GM23338 (cell line): Measurements from ENCODE around the gene SAMD4A.

ENCODE experiments used
- CREB1 ChIP-seq: fragments of 250-450 bp; sonication (Bioruptor Pico); IDR thresholded peaks from 2 replicates; pipeline ENCODE4 v1.5.0; 2020; ENCODE audit warnings: low read depth, mild to moderate bottlenecking, moderate library complexity
- ETS1 ChIP-seq: IDR thresholded peaks from 2 replicates; pipeline ENCODE4 v1.6.1; 2016; ENCODE audit warnings: antibody characterized with exemption
- EZH2 ChIP-seq: fragments of 200-600 bp; sonication (generic); IDR thresholded peaks from one replicate; pipeline ENCODE4 v1.8.0; 2017; ENCODE audit warnings: antibody characterized with exemption, mild to moderate bottlenecking, low read depth; ENCODE audit not compliant: unreplicated experiment
- EZH2phosphoT487 ChIP-seq: fragments of 200-600 bp; sonication (generic); IDR thresholded peaks from one replicate; pipeline ENCODE4 v1.8.1; 2018; ENCODE audit warnings: antibody characterized with exemption; ENCODE audit not compliant: unreplicated experiment
- JUNB ChIP-seq: IDR thresholded peaks from one replicate; pipeline ENCODE4 v1.6.1; 2016; ENCODE audit warnings: antibody characterized with exemption; ENCODE audit not compliant: unreplicated experiment
- POLR2AphosphoS5 ChIP-seq: IDR thresholded peaks from 2 replicates; pipeline ENCODE4 v1.6.1; 2016; ENCODE audit warnings: antibody characterized with exemption, low read depth
- ZNF114 ChIP-seq: fragments of 250-450 bp; sonication (Bioruptor Pico); IDR thresholded peaks from 2 replicates; pipeline ENCODE4 v1.5.0; 2020; ENCODE audit warnings: mild to moderate bottlenecking, moderate library complexity
- TF ChIP-seq, protein P1 (sequence below), 2 experiments: fragments of 200-600 bp in 1 of 2; sonication (generic) in 1 of 2; conservative IDR thresholded peaks; 2 replicates each; pipeline versions ENCODE4 v1.5.1 to v1.6.1; 2016 to 2017; ENCODE audit warnings: antibody characterized with exemption in 2 of 2, low read depth in 2 of 2, mild to moderate bottlenecking in 2 of 2, moderate library complexity in 1 of 2
- TF ChIP-seq, protein P2 (sequence below): IDR thresholded peaks from one replicate; pipeline ENCODE4 v1.6.1; 2018; ENCODE audit warnings: antibody characterized with exemption; ENCODE audit not compliant: unreplicated experiment

DNA sequence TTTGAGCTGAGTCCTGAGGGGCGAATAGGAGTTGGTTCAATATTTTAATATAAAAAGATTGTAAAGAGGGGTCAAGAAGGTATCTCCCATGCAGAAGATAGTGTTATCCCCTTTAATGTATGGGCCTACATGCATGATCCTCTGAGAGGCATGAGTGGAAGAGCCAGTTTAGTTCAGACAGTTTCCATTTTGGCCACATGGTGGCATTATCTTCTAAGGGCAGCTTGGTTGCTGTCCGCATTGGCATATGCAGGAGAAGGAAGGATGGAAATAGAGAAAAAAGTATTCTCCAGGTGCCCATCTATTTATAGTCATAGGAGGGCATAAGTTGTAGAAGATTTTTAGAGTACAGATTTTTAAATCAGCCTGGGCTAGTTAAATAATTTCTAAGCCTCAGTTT, 5.4 kb downstream of the SAMD4A start:
- TF ChIP-seq EZH2 (no peak), POLR2AphosphoS5 (no peak), CREB1 (CRISPR knock-in tag) (no peak), EZH2phosphoT487 (no peak), JUNB (no peak), ZNF114 (CRISPR knock-in tag) (no peak), ETS1 (no peak)
- TF ChIP-seq, protein P1, sequence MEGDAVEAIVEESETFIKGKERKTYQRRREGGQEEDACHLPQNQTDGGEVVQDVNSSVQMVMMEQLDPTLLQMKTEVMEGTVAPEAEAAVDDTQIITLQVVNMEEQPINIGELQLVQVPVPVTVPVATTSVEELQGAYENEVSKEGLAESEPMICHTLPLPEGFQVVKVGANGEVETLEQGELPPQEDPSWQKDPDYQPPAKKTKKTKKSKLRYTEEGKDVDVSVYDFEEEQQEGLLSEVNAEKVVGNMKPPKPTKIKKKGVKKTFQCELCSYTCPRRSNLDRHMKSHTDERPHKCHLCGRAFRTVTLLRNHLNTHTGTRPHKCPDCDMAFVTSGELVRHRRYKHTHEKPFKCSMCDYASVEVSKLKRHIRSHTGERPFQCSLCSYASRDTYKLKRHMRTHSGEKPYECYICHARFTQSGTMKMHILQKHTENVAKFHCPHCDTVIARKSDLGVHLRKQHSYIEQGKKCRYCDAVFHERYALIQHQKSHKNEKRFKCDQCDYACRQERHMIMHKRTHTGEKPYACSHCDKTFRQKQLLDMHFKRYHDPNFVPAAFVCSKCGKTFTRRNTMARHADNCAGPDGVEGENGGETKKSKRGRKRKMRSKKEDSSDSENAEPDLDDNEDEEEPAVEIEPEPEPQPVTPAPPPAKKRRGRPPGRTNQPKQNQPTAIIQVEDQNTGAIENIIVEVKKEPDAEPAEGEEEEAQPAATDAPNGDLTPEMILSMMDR (conservative IDR thresholded peaks at IDR 0.05; ENCODE audit: low read depth in 2 of 2): peak; percentile 92 to 98
- TF ChIP-seq, protein P2, sequence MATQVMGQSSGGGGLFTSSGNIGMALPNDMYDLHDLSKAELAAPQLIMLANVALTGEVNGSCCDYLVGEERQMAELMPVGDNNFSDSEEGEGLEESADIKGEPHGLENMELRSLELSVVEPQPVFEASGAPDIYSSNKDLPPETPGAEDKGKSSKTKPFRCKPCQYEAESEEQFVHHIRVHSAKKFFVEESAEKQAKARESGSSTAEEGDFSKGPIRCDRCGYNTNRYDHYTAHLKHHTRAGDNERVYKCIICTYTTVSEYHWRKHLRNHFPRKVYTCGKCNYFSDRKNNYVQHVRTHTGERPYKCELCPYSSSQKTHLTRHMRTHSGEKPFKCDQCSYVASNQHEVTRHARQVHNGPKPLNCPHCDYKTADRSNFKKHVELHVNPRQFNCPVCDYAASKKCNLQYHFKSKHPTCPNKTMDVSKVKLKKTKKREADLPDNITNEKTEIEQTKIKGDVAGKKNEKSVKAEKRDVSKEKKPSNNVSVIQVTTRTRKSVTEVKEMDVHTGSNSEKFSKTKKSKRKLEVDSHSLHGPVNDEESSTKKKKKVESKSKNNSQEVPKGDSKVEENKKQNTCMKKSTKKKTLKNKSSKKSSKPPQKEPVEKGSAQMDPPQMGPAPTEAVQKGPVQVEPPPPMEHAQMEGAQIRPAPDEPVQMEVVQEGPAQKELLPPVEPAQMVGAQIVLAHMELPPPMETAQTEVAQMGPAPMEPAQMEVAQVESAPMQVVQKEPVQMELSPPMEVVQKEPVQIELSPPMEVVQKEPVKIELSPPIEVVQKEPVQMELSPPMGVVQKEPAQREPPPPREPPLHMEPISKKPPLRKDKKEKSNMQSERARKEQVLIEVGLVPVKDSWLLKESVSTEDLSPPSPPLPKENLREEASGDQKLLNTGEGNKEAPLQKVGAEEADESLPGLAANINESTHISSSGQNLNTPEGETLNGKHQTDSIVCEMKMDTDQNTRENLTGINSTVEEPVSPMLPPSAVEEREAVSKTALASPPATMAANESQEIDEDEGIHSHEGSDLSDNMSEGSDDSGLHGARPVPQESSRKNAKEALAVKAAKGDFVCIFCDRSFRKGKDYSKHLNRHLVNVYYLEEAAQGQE: no peak
